Esophagus squamous epithelium (tissue), 5 donors: ENCODE data around the gene TNFRSF14. TPM values are rescaled to one million over a fixed set of nuclear protein-coding genes. Genes with fewer than 3 reads are reported as not detected.

Experiments used
- DNase-seq: peaks from one replicate; lab custom pipeline; 2025; lab: John Stamatoyannopoulos, UW
- H3K27ac ChIP-seq, 4 donors: fragments of 200-600 bp; sonication (generic); one replicate each; pipeline ENCODE4 v1.5.1; 2016 to 2019; ENCODE audit warnings: mild to moderate bottlenecking in 1 of 4
- H3K27me3 ChIP-seq, 4 donors: fragments of 200-600 bp; sonication (generic); 1 replicate in 3 of 4; 2 replicates in 1 of 4; pipeline versions ENCODE4 v1.5.1 to v1.6.0; 2017 to 2021; ENCODE audit warnings: antibody characterized with exemption in 1 of 4
- H3K36me3 ChIP-seq, 3 donors: fragments of 200-600 bp; sonication (generic); one replicate each; pipeline ENCODE4 v1.5.1; 2016 to 2019
- H3K4me1 ChIP-seq, 3 donors: fragments of 200-600 bp; sonication (generic); one replicate each; pipeline ENCODE4 v1.5.1; 2017 to 2019
- H3K4me3 ChIP-seq, 4 donors: fragments of 200-600 bp; sonication (generic); 1 replicate in 3 of 4; 2 replicates in 1 of 4; pipeline ENCODE4 v1.5.1; 2016 to 2019; ENCODE audit warnings: mild to moderate bottlenecking in 2 of 4, moderate library complexity in 1 of 4
- H3K9me3 ChIP-seq, 3 donors: fragments of 200-600 bp; sonication (generic); one replicate each; pipeline ENCODE4 v1.5.1; 2016 to 2019
- POLR2A ChIP-seq, 4 donors: fragments of 450-650 bp; IDR thresholded peaks; one replicate each; pipeline ENCODE4 v1.6.1; 2017; ENCODE audit warnings: antibody characterized with exemption in 4 of 4, mild to moderate bottlenecking in 4 of 4, moderate library complexity in 3 of 4
- WGBS, 2 donors: methylation state at CpG; one replicate each; pipeline ENCODE4 v1.1.5; 2018; 5-methylcytosine and 5-hydroxymethylcytosine counted together
- intact Hi-C: fragments of 100-400 bp; cut with DNase I; formaldehyde crosslinking; loops from one replicate; pipeline ENCODE4 v1.15.0; 2022
- total RNA-seq, 4 donors: library from RNA; depleted of rRNA; stranded (reverse); fragments of >200 nt; gene quantifications; one replicate each; pipeline ENCODE4 v1.1.0, GENCODE V29; 2016
- TF ChIP-seq, protein P1 (sequence below), 6 experiments: fragments of 450-650 bp in 4 of 6; fragments of 200-600 bp in 2 of 6; sonication (generic) in 2 of 6; IDR thresholded peaks; one replicate each; pipeline ENCODE4 v1.5.1; 2016 to 2019; ENCODE audit warnings: antibody characterized with exemption in 6 of 6, mild to moderate bottlenecking in 4 of 6, moderate library complexity in 4 of 6
- donor health status: DM: yes; HTN: yes; CAD: no.

The TNFRSF14 gene
- total RNA-seq, 4 donors from 2014 or later: 13.8 to 39.5 (median 19.6) TPM

DNA sequence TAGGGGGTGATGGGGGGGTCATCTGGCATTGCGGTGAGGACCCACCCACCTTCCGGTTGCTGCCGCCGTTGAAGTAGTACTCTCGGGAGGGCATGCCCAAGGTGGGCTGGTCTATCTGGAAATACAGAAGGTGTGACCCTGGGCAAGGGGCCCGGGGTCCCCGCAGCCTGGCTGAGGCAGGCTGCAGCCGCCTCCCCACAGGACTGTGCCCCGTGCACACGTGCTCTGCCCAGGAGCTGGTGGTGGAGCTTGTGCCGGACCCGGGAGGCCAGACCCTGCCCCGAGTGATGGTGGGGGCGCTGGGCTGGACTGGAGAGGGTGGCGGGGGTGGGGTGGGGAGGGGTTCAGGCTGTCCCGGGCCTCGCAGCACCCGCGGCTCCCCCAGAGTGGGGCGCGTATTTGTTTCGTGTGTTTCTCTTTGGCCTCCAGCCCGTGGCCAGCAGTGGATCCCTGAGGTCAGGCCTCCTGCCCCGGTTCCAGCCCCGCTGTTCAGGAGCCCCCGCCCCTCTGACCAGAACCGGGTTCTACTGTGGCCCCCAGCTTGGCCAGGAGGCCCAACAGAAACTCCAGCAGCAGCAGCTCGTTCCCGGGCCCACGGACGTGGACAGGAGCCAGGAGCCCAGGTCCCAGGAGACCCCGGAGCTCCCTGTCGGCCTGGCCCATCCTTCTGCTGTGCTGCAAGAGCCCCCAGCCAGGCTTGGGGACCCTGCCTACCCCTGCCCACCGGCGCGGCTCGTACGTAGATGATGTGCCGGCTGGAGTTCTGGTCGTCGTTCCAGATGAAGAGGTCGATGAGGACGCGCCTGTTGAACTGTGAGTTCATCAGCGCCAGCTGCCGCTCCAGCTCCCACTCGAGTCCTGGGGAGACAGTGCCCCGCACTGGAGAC lies 49.6 kb downstream of the TNFRSF14 start:
- intact Hi-C loops: no loop called here
- Histone ChIP-seq H3K4me1 (peaks cover 0 to 18% (median 0%) of the 10 kb centered on the region in 3 donors), H3K9me3 (no peaks in the 10 kb centered on the region), H3K27ac (no peak overlapping the region), H3K27me3 (peaks cover 0 to 59% (median 0%) of the 10 kb centered on the region in 4 donors), H3K36me3 (no peaks in the 10 kb centered on the region), H3K4me3 (no peak overlapping the region)
- no peak for DNase-seq
- WGBS, 2 donors: 84 to 90% methylated on average over 11 to 19 of the region's 48 CpGs
- TF ChIP-seq, protein P1, sequence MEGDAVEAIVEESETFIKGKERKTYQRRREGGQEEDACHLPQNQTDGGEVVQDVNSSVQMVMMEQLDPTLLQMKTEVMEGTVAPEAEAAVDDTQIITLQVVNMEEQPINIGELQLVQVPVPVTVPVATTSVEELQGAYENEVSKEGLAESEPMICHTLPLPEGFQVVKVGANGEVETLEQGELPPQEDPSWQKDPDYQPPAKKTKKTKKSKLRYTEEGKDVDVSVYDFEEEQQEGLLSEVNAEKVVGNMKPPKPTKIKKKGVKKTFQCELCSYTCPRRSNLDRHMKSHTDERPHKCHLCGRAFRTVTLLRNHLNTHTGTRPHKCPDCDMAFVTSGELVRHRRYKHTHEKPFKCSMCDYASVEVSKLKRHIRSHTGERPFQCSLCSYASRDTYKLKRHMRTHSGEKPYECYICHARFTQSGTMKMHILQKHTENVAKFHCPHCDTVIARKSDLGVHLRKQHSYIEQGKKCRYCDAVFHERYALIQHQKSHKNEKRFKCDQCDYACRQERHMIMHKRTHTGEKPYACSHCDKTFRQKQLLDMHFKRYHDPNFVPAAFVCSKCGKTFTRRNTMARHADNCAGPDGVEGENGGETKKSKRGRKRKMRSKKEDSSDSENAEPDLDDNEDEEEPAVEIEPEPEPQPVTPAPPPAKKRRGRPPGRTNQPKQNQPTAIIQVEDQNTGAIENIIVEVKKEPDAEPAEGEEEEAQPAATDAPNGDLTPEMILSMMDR (IDR thresholded peaks at IDR 0.05): no peak
- TF ChIP-seq POLR2A (IDR thresholded peaks at IDR 0.05): no peak

- no peaks in the 10 kb centered on the region for H3K36me3 ChIP-seq
- 54 to 86% methylated on average over 5 of the region's 15 CpGs for WGBS, 2 donors
- no peak overlapping the region for H3K4me3 ChIP-seq
- peaks cover 0 to 66% (median 0%) of the 10 kb centered on the region in 4 donors for H3K27me3 ChIP-seq
- no peak for DNase-seq
- intact Hi-C loops: no loop called here
- peaks cover 0 to 24% (median 0%) of the 10 kb centered on the region in 3 donors for H3K4me1 ChIP-seq
- TF ChIP-seq, protein P1 (IDR thresholded peaks at IDR 0.05): no peak
- no peak overlapping the region for H3K27ac ChIP-seq
- H3K9me3 ChIP-seq: no peaks in the 10 kb centered on the region
These were observed 50.3 kb downstream of the TNFRSF14 start for GRCh38 chr1:2606396-2606880.

GRCh38 chr1:2606881-2607621 lies 50.9 kb downstream of the TNFRSF14 start:
- Histone ChIP-seq H3K4me3 (no peak overlapping the region), H3K36me3 (no peaks in the 10 kb centered on the region), H3K9me3 (no peaks in the 10 kb centered on the region), H3K27ac (no peak overlapping the region), H3K4me1 (peaks cover 0 to 24% (median 0%) of the 10 kb centered on the region in 3 donors), H3K27me3 (peaks cover 0 to 68% (median 0%) of the 10 kb centered on the region in 4 donors)
- WGBS, 2 donors: 75 to 77% methylated on average over 10 to 19 of the region's 36 CpGs
- intact Hi-C loops: no loop called here
- no peak for DNase-seq
- TF ChIP-seq POLR2A (IDR thresholded peaks at IDR 0.05): no peak
- TF ChIP-seq, protein P1 (IDR thresholded peaks at IDR 0.05): no peak

- TF ChIP-seq, protein P1 (IDR thresholded peaks at IDR 0.05): no peak
- TF ChIP-seq POLR2A (IDR thresholded peaks at IDR 0.05): no peak
- no peaks in the 10 kb centered on the region for H3K36me3 ChIP-seq
- no peak overlapping the region for H3K27ac ChIP-seq
- H3K4me3 ChIP-seq: no peak overlapping the region
- H3K9me3 ChIP-seq: no peaks in the 10 kb centered on the region
- no peak for DNase-seq
- H3K27me3 ChIP-seq: peaks cover 0 to 69% (median 0%) of the 10 kb centered on the region in 4 donors
- 78 to 85% methylated on average over 3 to 10 of the region's 13 CpGs for WGBS, 2 donors
- intact Hi-C loops: no loop called here
- peaks cover 0 to 24% (median 0%) of the 10 kb centered on the region in 3 donors for H3K4me1 ChIP-seq
These were observed 51.5 kb downstream of the TNFRSF14 start for GRCh38 chr1:2607641-2608091.
